H9 (cell line): ENCODE data around the gene NEK4. TPM values are rescaled to one million over a fixed set of nuclear protein-coding genes. Genes with fewer than 3 reads are reported as not detected.

ENCODE experiments used
- DNase-seq: peaks from one replicate; pipeline ENCODE4 v3.0.0-alpha.2; 2017
- H2AFZ ChIP-seq: one replicate; pipeline ENCODE4 v1.6.1; 2013; ENCODE audit warnings: mild to moderate bottlenecking, low read length, control low read depth, moderate library complexity
- H2AK5ac ChIP-seq: 2 replicates; pipeline ENCODE4 v1.6.1; 2013; ENCODE audit warnings: low read length, control low read depth, mixed read lengths; ENCODE audit not compliant: insufficient read length
- H2BK120ac ChIP-seq: one replicate; pipeline ENCODE4 v1.6.1; 2013; ENCODE audit warnings: low read depth, mild to moderate bottlenecking, low read length, control low read depth, inconsistent platforms; ENCODE audit not compliant: poor library complexity, severe bottlenecking
- H2BK12ac ChIP-seq: 2 replicates; pipeline ENCODE4 v1.6.1; 2013; ENCODE audit warnings: low read length, control low read depth, mixed read lengths, low read depth; ENCODE audit not compliant: insufficient read length
- H2BK15ac ChIP-seq: 2 replicates; pipeline ENCODE4 v1.6.1; 2013; ENCODE audit warnings: low read depth, low read length, control low read depth
- H2BK20ac ChIP-seq: one replicate; pipeline ENCODE4 v1.6.1; 2013; ENCODE audit warnings: low read depth, mild to moderate bottlenecking, low read length, control low read depth, inconsistent platforms; ENCODE audit not compliant: poor library complexity, severe bottlenecking
- H2BK5ac ChIP-seq: 2 replicates; pipeline ENCODE4 v1.6.1; 2013; ENCODE audit warnings: low read length, control low read depth, mixed read lengths; ENCODE audit not compliant: insufficient read length
- H3K14ac ChIP-seq: 2 replicates; pipeline ENCODE4 v1.6.1; 2013; ENCODE audit warnings: low read length, control low read depth; ENCODE audit not compliant: insufficient read depth
- H3K18ac ChIP-seq: 2 replicates; pipeline ENCODE4 v1.6.1; 2013; ENCODE audit warnings: low read depth, mild to moderate bottlenecking, mixed read lengths, low read length, control low read depth; ENCODE audit not compliant: insufficient read length
- H3K23ac ChIP-seq: 2 replicates; pipeline ENCODE4 v1.6.1; 2013; ENCODE audit warnings: low read length, control low read depth, mixed read lengths, low read depth; ENCODE audit not compliant: insufficient read length
- H3K23me2 ChIP-seq: 2 replicates; pipeline ENCODE4 v1.6.1; 2013; ENCODE audit warnings: low read depth, mild to moderate bottlenecking, mixed read lengths, low read length, control low read depth; ENCODE audit not compliant: insufficient read length, poor library complexity, severe bottlenecking
- H3K27ac ChIP-seq: 2 replicates; pipeline ENCODE4 v1.5.1; 2013; ENCODE audit warnings: low read length, control low read depth, mixed read lengths, low read depth; ENCODE audit not compliant: insufficient read length
- H3K27me3 ChIP-seq: 2 replicates; pipeline ENCODE4 v1.6.1; 2013; ENCODE audit warnings: low read length, control low read depth, inconsistent platforms; ENCODE audit not compliant: insufficient read depth
- H3K4ac ChIP-seq: 2 replicates; pipeline ENCODE4 v1.6.1; 2013; ENCODE audit warnings: low read depth, mild to moderate bottlenecking, control low read depth, inconsistent platforms, low read length, moderate library complexity
- H3K4me1 ChIP-seq: 2 replicates; pipeline ENCODE4 v1.6.1; 2013; ENCODE audit warnings: low read length, control low read depth, inconsistent platforms; ENCODE audit not compliant: insufficient read depth
- H3K4me2 ChIP-seq: 2 replicates; pipeline ENCODE4 v1.6.1; 2013; ENCODE audit warnings: low read length, control low read depth, mixed read lengths; ENCODE audit not compliant: insufficient read length, insufficient read depth
- H3K56ac ChIP-seq: 2 replicates; pipeline ENCODE4 v1.6.1; 2013; ENCODE audit warnings: low read depth, mild to moderate bottlenecking, mixed read lengths, low read length, control low read depth; ENCODE audit not compliant: insufficient read length
- H3K79me1 ChIP-seq: 2 replicates; pipeline ENCODE4 v1.6.1; 2013; ENCODE audit warnings: low read depth, mild to moderate bottlenecking, moderate library complexity, low read length, control low read depth, inconsistent platforms; ENCODE audit not compliant: insufficient read depth, poor library complexity, severe bottlenecking
- H3K79me2 ChIP-seq: 2 replicates; pipeline ENCODE4 v1.6.1; 2013; ENCODE audit warnings: low read length, control low read depth, inconsistent platforms; ENCODE audit not compliant: insufficient read depth
- H3K9ac ChIP-seq: 2 replicates; pipeline ENCODE4 v1.6.1; 2013; ENCODE audit warnings: low read length, control low read depth, mixed read lengths; ENCODE audit not compliant: insufficient read length; ENCODE audit errors: extremely low read depth
- H3K9me3 ChIP-seq: one replicate; pipeline ENCODE4 v1.6.1; 2013; ENCODE audit warnings: low read depth, low read length, inconsistent platforms; ENCODE audit not compliant: control insufficient read depth
- H3T11ph ChIP-seq: one replicate; pipeline ENCODE4 v1.6.1; 2013; ENCODE audit warnings: mild to moderate bottlenecking, low read length, control low read depth, inconsistent platforms
- H4K20me1 ChIP-seq: one replicate; pipeline ENCODE4 v1.6.1; 2013; ENCODE audit not compliant: control insufficient read depth, insufficient read length, insufficient read depth
- H4K5ac ChIP-seq: 2 replicates; pipeline ENCODE4 v1.6.1; 2013; ENCODE audit warnings: low read depth, mild to moderate bottlenecking, mixed read lengths, low read length, control low read depth; ENCODE audit not compliant: insufficient read length
- H4K8ac ChIP-seq: replicated peaks from 2 replicates; pipeline ENCODE4 v1.6.1; 2013; ENCODE audit warnings: low read length, control low read depth, mixed read lengths, low read depth; ENCODE audit not compliant: insufficient read length
- H4K91ac ChIP-seq: 2 replicates; pipeline ENCODE4 v1.6.1; 2013; ENCODE audit warnings: low read depth, mild to moderate bottlenecking, moderate library complexity, mixed read lengths, low read length, control low read depth; ENCODE audit not compliant: insufficient read length
- H3K27ac Mint-ChIP-seq, 3 experiments: 2 replicates in 2 of 3; 3 replicates in 1 of 3; pipeline ENCODE4 v1.8.0; 2020 to 2021; ENCODE audit warnings: mixed read lengths in 3 of 3, mild to moderate bottlenecking in 1 of 3, moderate library complexity in 1 of 3
- H3K27me3 Mint-ChIP-seq: 2 replicates; pipeline ENCODE4 v1.8.0; 2021; ENCODE audit warnings: low read depth, mild to moderate bottlenecking, moderate library complexity, mixed read lengths
- H3K36me3 Mint-ChIP-seq, 3 experiments: 2 replicates in 2 of 3; 3 replicates in 1 of 3; pipeline ENCODE4 v1.8.0; 2020 to 2021; ENCODE audit warnings: low read depth in 3 of 3, mixed read lengths in 3 of 3; ENCODE audit not compliant: insufficient read depth in 1 of 3
- H3K4me1 Mint-ChIP-seq, 2 experiments: 2 replicates each; pipeline ENCODE4 v1.8.0; 2020; ENCODE audit warnings: mixed read lengths in 2 of 2
- H3K4me3 Mint-ChIP-seq, 2 experiments: 2 replicates in 1 of 2; 3 replicates in 1 of 2; pipeline ENCODE4 v1.8.0; 2020 to 2021; ENCODE audit warnings: mild to moderate bottlenecking in 2 of 2, mixed read lengths in 2 of 2, moderate library complexity in 1 of 2
- H3K9me3 Mint-ChIP-seq, 2 experiments: 2 replicates in 1 of 2; 3 replicates in 1 of 2; pipeline ENCODE4 v1.8.0; 2020; ENCODE audit warnings: mild to moderate bottlenecking in 2 of 2, mixed read lengths in 2 of 2, moderate library complexity in 1 of 2
- WGBS: extraction: QIAGEN DNeasy Blood & Tissue Kit; methylation state at CpG from one replicate; pipeline ENCODE4 v1.1.7; 2013; ENCODE audit warnings: missing lambda C conversion rate, low lambda C conversion rate, mixed read lengths; ENCODE audit not compliant: insufficient read length; ENCODE audit errors: extremely low coverage; 5-methylcytosine and 5-hydroxymethylcytosine counted together
- total RNA-seq: library from RNA; stranded (reverse); gene quantifications from 2 replicates; pipeline ENCODE4 v1.2.1, GENCODE V29; 2021
- TF ChIP-seq, protein P1 (sequence below): fragments of 200-600 bp; sonication (generic); conservative IDR thresholded peaks from 3 replicates; pipeline ENCODE4 v1.8.0; 2021; ENCODE audit warnings: antibody characterized with exemption, mild to moderate bottlenecking

The NEK4 gene
- total RNA-seq, 1 experiment from 2014 or later: 36.0 TPM

DNA sequence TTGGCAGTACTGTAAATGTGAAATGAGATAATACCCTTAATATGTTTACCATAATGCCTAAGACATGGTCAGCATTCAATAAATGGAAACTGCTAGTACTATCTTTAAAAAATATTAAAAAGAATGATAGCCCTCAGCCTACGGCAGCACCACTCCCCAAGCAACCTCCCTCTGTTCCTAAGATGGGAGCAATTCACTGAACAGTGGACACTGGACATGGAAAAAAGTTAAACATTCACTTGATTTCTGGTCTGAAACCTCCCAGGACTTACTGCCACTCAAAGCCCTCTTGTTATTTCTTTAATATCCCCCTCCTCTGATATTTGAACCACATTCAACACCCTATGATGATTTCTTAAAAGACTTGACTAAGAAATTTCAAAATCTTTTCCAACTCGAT lies 27.0 kb downstream of the NEK4 start:
- H3K4me3 Mint-ChIP-seq: no peak overlapping the region
- Histone ChIP-seq H3K14ac (no peak overlapping the region), H3K23ac (no peak overlapping the region), H3K79me2 (no peaks in the 10 kb centered on the region), H4K5ac (no peak overlapping the region), H4K8ac (no peak overlapping the region), H3K27me3 (no peaks in the 10 kb centered on the region), H3K27ac (no peak overlapping the region), H2BK15ac (no peak overlapping the region), H4K91ac (no peak overlapping the region), H2AK5ac (no peak overlapping the region), H3K23me2 (no peaks in the 10 kb centered on the region), H3K4me1 (no peaks in the 10 kb centered on the region), H2BK12ac (no peak overlapping the region), H3K4ac (no peak overlapping the region), H2BK120ac (no peak overlapping the region), H3K18ac (no peak overlapping the region), H3K9me3 (no peaks in the 10 kb centered on the region), H3K4me2 (no peak overlapping the region), H2BK5ac (no peak overlapping the region), H3K56ac (no peak overlapping the region), H2BK20ac (no peak overlapping the region), H2AFZ (no peak overlapping the region), H4K20me1 (no peaks in the 10 kb centered on the region), H3T11ph (no peak overlapping the region), H3K9ac (no peak overlapping the region), H3K79me1 (no peaks in the 10 kb centered on the region)
- H3K36me3 Mint-ChIP-seq: peaks cover 36 to 80% (median 79%) of the 10 kb centered on the region in 3 experiments; a peak in 6 of 7 replicates
- no peaks in the 10 kb centered on the region for H3K4me1 Mint-ChIP-seq
- no peaks in the 10 kb centered on the region; a peak in 1 of 5 replicates for H3K9me3 Mint-ChIP-seq
- no peaks in the 10 kb centered on the region for H3K27me3 Mint-ChIP-seq
- no peak overlapping the region for H3K27ac Mint-ChIP-seq
- TF ChIP-seq, protein P1, sequence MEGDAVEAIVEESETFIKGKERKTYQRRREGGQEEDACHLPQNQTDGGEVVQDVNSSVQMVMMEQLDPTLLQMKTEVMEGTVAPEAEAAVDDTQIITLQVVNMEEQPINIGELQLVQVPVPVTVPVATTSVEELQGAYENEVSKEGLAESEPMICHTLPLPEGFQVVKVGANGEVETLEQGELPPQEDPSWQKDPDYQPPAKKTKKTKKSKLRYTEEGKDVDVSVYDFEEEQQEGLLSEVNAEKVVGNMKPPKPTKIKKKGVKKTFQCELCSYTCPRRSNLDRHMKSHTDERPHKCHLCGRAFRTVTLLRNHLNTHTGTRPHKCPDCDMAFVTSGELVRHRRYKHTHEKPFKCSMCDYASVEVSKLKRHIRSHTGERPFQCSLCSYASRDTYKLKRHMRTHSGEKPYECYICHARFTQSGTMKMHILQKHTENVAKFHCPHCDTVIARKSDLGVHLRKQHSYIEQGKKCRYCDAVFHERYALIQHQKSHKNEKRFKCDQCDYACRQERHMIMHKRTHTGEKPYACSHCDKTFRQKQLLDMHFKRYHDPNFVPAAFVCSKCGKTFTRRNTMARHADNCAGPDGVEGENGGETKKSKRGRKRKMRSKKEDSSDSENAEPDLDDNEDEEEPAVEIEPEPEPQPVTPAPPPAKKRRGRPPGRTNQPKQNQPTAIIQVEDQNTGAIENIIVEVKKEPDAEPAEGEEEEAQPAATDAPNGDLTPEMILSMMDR: no peak
- no CpG with 5 or more reads among the region's 2 CpGs for WGBS
- no peak for DNase-seq
